Cardiac muscle cell (in vitro differentiated cells and primary cell): Measurements from ENCODE around the gene PTGES. TPM values are rescaled to one million over a fixed set of nuclear protein-coding genes. Genes with fewer than 3 reads are reported as not detected.
A peak's percentile ranks its signal among the peaks of the same experiment; 100 is the strongest.

ENCODE experiments used
- DNase-seq, 2 donors: peaks; one replicate each; pipeline versions ENCODE4 v3.0.0 to v3.0.0-alpha.2; 2010 to 2017; ENCODE audit warnings: low read depth in 1 of 2, low spot score in 1 of 2
- H3K27ac ChIP-seq: fragments of 200-600 bp; sonication (generic); 2 replicates; pipeline ENCODE4 v1.5.1; 2016
- H3K27me3 ChIP-seq: fragments of 200-600 bp; sonication (generic); 2 replicates; pipeline ENCODE4 v1.6.0; 2016; ENCODE audit warnings: control low read depth
- H3K36me3 ChIP-seq: fragments of 200-600 bp; sonication (generic); 2 replicates; pipeline ENCODE4 v1.5.1; 2016; ENCODE audit warnings: control low read depth
- H3K4me1 ChIP-seq: fragments of 200-600 bp; sonication (generic); 2 replicates; pipeline ENCODE4 v1.8.1; 2017; ENCODE audit warnings: low read depth, mild to moderate bottlenecking, mixed run types
- H3K4me3 ChIP-seq: fragments of 200-600 bp; sonication (generic); 2 replicates; pipeline ENCODE4 v1.5.1; 2016; ENCODE audit warnings: mild to moderate bottlenecking
- H3K9me3 ChIP-seq: fragments of 200-600 bp; sonication (generic); 2 replicates; pipeline ENCODE4 v1.5.1; 2017; ENCODE audit warnings: low read depth, mild to moderate bottlenecking, control low read depth
- polyA plus RNA-seq: library from polyadenylated mRNA; unstranded; fragments of >200 nt; fragmentation: Nextera tagmentation; extraction: Ambion mirVana; gene quantifications from 2 replicates; pipeline ENCODE4 v1.2.1, GENCODE V29; 2016
- total RNA-seq: library from RNA; depleted of rRNA; stranded (reverse); fragments of >200 nt; gene quantifications from 2 replicates; pipeline ENCODE4 v1.2.3, GENCODE V29; 2016
- TF ChIP-seq, protein P1 (sequence below): IDR thresholded peaks from 2 replicates; pipeline ENCODE4 v1.5.1; 2012; ENCODE audit warnings: low read depth, mild to moderate bottlenecking, low read length

PTGES gene
- total and polyA plus RNA-seq, 2 experiments from 2014 or later, result 1.4 to 4.6 TPM

GRCh38 chr9:129737479-129738274 is 15.2 kb downstream of the PTGES start:
- Histone ChIP-seq H3K4me1 (no peaks in the 10 kb centered on the region), H3K36me3 (no peaks in the 10 kb centered on the region), H3K9me3 (no peaks in the 10 kb centered on the region), H3K4me3 (peak overlapping the region; percentile 40), H3K27ac (no peak overlapping the region), H3K27me3 (no peaks in the 10 kb centered on the region)
- peak; percentile 82 to 92 for DNase-seq
- TF ChIP-seq, protein P1, sequence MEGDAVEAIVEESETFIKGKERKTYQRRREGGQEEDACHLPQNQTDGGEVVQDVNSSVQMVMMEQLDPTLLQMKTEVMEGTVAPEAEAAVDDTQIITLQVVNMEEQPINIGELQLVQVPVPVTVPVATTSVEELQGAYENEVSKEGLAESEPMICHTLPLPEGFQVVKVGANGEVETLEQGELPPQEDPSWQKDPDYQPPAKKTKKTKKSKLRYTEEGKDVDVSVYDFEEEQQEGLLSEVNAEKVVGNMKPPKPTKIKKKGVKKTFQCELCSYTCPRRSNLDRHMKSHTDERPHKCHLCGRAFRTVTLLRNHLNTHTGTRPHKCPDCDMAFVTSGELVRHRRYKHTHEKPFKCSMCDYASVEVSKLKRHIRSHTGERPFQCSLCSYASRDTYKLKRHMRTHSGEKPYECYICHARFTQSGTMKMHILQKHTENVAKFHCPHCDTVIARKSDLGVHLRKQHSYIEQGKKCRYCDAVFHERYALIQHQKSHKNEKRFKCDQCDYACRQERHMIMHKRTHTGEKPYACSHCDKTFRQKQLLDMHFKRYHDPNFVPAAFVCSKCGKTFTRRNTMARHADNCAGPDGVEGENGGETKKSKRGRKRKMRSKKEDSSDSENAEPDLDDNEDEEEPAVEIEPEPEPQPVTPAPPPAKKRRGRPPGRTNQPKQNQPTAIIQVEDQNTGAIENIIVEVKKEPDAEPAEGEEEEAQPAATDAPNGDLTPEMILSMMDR, result peak; percentile 92

- Histone ChIP-seq H3K4me3 (no peak overlapping the region), H3K36me3 (no peaks in the 10 kb centered on the region), H3K4me1 (no peaks in the 10 kb centered on the region), H3K27me3 (no peaks in the 10 kb centered on the region), H3K27ac (no peak overlapping the region), H3K9me3 (no peaks in the 10 kb centered on the region)
- no peak for DNase-seq
- TF ChIP-seq, protein P1, result no peak
These were observed 16.5 kb downstream of the PTGES start for GRCh38 chr9:129736334-129736733.

GRCh38 chr9:129735546-129735945 is 17.3 kb downstream of the PTGES start:
- no peak overlapping the region for H3K4me3 ChIP-seq
- TF ChIP-seq, protein P1, result no peak
- DNase-seq, result no peak
- H3K27ac ChIP-seq, result no peak overlapping the region
- H3K9me3 ChIP-seq, result no peaks in the 10 kb centered on the region
- H3K27me3 ChIP-seq, result no peaks in the 10 kb centered on the region
- no peaks in the 10 kb centered on the region for H3K4me1 ChIP-seq
- H3K36me3 ChIP-seq, result no peaks in the 10 kb centered on the region

DNA sequence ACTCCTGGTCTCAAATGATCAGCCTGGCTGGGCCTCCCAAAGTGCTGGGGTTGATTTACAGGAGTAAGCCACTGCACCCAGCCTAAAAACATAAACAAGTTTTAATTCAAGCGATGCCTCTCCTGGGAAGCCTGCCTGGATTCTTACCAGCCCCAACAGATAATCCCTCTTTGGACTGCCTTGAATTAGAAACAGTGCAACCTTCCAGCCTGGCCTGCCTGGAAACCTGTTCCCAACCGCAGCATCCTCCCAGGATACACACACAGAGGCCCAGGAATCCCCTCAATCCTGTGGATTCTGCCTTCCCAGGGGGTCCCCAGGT is 19.2 kb downstream of the PTGES start:
- no peak overlapping the region for H3K4me3 ChIP-seq
- no peaks in the 10 kb centered on the region for H3K9me3 ChIP-seq
- TF ChIP-seq, protein P1, result no peak
- no peaks in the 10 kb centered on the region for H3K27me3 ChIP-seq
- no peaks in the 10 kb centered on the region for H3K4me1 ChIP-seq
- no peak for DNase-seq
- H3K36me3 ChIP-seq, result no peaks in the 10 kb centered on the region
- H3K27ac ChIP-seq, result no peak overlapping the region

- no peaks in the 10 kb centered on the region for H3K27me3 ChIP-seq
These were observed 19.8 kb downstream of the PTGES start for GRCh38 chr9:129732946-129733631.

More at GRCh38 chr9:129732946-129733631, 19.8 kb downstream of the PTGES start:
- TF ChIP-seq, protein P1, result no peak
- H3K36me3 ChIP-seq, result no peaks in the 10 kb centered on the region
- no peak for DNase-seq
- no peaks in the 10 kb centered on the region for H3K4me1 ChIP-seq
- no peak overlapping the region for H3K27ac ChIP-seq
- no peak overlapping the region for H3K4me3 ChIP-seq
- H3K9me3 ChIP-seq, result no peaks in the 10 kb centered on the region
